ENCODE measurements around the gene DDX54.

DNA sequence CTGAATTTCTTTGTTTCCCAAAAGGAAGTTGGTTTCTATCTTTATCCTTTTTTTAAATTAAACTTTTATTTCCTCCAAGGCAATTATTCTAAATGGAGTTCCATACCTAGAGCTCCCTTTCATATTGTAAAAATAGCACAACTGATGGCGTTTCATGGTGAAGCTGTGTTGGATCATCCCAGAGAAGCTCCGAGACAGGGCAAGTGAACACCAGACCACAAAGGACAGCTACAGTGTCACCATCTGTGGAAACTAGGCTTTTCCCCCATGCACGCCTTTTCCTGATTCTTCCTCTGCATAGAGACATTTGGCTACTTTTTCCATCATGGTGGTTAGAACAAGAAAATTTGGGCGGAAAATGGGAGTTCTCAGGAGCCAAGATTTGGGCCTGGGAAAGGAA is 48.7 kb upstream of the DDX54 start:
- TF ChIP-seq, protein P1, sequence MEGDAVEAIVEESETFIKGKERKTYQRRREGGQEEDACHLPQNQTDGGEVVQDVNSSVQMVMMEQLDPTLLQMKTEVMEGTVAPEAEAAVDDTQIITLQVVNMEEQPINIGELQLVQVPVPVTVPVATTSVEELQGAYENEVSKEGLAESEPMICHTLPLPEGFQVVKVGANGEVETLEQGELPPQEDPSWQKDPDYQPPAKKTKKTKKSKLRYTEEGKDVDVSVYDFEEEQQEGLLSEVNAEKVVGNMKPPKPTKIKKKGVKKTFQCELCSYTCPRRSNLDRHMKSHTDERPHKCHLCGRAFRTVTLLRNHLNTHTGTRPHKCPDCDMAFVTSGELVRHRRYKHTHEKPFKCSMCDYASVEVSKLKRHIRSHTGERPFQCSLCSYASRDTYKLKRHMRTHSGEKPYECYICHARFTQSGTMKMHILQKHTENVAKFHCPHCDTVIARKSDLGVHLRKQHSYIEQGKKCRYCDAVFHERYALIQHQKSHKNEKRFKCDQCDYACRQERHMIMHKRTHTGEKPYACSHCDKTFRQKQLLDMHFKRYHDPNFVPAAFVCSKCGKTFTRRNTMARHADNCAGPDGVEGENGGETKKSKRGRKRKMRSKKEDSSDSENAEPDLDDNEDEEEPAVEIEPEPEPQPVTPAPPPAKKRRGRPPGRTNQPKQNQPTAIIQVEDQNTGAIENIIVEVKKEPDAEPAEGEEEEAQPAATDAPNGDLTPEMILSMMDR (IDR thresholded peaks at IDR 0.05; ENCODE audit: insufficient read depth, low read length) = no peak
- TF ChIP-seq POLR2AphosphoS5 (IDR thresholded peaks at IDR 0.05; ENCODE audit: low read depth) (no peak), GABPA (IDR thresholded peaks at IDR 0.05; ENCODE audit: low read depth) (no peak), SPI1 (IDR thresholded peaks at IDR 0.05; ENCODE audit: borderline replicate concordance, low read depth) (no peak)
- TF ChIP-seq, protein P2, sequence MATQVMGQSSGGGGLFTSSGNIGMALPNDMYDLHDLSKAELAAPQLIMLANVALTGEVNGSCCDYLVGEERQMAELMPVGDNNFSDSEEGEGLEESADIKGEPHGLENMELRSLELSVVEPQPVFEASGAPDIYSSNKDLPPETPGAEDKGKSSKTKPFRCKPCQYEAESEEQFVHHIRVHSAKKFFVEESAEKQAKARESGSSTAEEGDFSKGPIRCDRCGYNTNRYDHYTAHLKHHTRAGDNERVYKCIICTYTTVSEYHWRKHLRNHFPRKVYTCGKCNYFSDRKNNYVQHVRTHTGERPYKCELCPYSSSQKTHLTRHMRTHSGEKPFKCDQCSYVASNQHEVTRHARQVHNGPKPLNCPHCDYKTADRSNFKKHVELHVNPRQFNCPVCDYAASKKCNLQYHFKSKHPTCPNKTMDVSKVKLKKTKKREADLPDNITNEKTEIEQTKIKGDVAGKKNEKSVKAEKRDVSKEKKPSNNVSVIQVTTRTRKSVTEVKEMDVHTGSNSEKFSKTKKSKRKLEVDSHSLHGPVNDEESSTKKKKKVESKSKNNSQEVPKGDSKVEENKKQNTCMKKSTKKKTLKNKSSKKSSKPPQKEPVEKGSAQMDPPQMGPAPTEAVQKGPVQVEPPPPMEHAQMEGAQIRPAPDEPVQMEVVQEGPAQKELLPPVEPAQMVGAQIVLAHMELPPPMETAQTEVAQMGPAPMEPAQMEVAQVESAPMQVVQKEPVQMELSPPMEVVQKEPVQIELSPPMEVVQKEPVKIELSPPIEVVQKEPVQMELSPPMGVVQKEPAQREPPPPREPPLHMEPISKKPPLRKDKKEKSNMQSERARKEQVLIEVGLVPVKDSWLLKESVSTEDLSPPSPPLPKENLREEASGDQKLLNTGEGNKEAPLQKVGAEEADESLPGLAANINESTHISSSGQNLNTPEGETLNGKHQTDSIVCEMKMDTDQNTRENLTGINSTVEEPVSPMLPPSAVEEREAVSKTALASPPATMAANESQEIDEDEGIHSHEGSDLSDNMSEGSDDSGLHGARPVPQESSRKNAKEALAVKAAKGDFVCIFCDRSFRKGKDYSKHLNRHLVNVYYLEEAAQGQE (IDR thresholded peaks at IDR 0.05; ENCODE audit: insufficient replicate concordance, low read depth) = no peak

Data from HL-60 (cell line).